Astrocyte of the cerebellum (primary cell): Measurements from ENCODE around the gene FAM120A.

Experiments used
- DNase-seq: peaks from one replicate; pipeline ENCODE4 v3.0.0-alpha.2; 2011; ENCODE audit warnings: low read depth
- H3K4me3 ChIP-seq: 2 replicates; pipeline ENCODE4 v1.5.1; 2011; ENCODE audit warnings: mild to moderate bottlenecking, low read depth, low read length, moderate library complexity
- CTCF ChIP-seq: IDR thresholded peaks from 2 replicates; pipeline ENCODE4 v1.5.1; 2012; ENCODE audit warnings: low read length, low read depth, moderate library complexity, mild to moderate bottlenecking; ENCODE audit errors: missing control alignments
- in situ Hi-C: cut with HindIII; loops from 2 replicates; pipeline ENCODE4 v1.10.0; 2017; ENCODE audit warnings: low sequenced_read_pairs

Gene FAM120A

GRCh38 chr9:93447655-93448054 lies 3.8 kb upstream of the FAM120A start:
- TF ChIP-seq CTCF, result no peak
- in situ Hi-C loops, result no loop called here
- DNase-seq, result no peak
- no peak overlapping the region for H3K4me3 ChIP-seq

GRCh38 chr9:93451849-93452709 lies 594 bp downstream of the FAM120A start:
- no peak for DNase-seq
- peak overlapping the region; percentile 81 for H3K4me3 ChIP-seq
- TF ChIP-seq CTCF, result peak; percentile 5
- in situ Hi-C loops, result no loop called here

GRCh38 chr9:93452710-93453046 lies 1.2 kb downstream of the FAM120A start:
- in situ Hi-C loops, result no loop called here
- no peak for DNase-seq
- peak overlapping the region; percentile 81 for H3K4me3 ChIP-seq
- no peak for TF ChIP-seq CTCF

GRCh38 chr9:93453047-93453914 lies 1.8 kb downstream of the FAM120A start, which contains the start of gene FAM120AOS:
Gene FAM120AOS, minus strand, starts transcription at chr9:93453581. Its CDS starts 872 bp downstream, at chr9:93452709.
- peak within 1 kb of the TSS; percentile 81 for H3K4me3 ChIP-seq
- peak; percentile 89 for DNase-seq
- in situ Hi-C loops, result no loop called here
- TF ChIP-seq CTCF, result no peak

GRCh38 chr9:93456022-93456421 lies 4.5 kb downstream of the FAM120A start:
- in situ Hi-C loops, result no loop called here
- no peak for DNase-seq
- TF ChIP-seq CTCF, result no peak
- H3K4me3 ChIP-seq, result no peak overlapping the region

- DNase-seq, result no peak
- no peak overlapping the region for H3K4me3 ChIP-seq
- no peak for TF ChIP-seq CTCF
- in situ Hi-C loops, result no loop called here
Measured at GRCh38 chr9:93456504-93456903, 5.0 kb downstream of the FAM120A start.
